Stimulated activated CD8-positive, alpha-beta memory T cell treated with anti-CD3 and anti-CD28 coated beads, Interleukin-2, amount 100 ng/mL, for 1 hour (primary cell): ENCODE results near the gene SOCS6.
"Not testable (repeated sequence)": the region's sequence is repeated elsewhere in the genome, so short reads cannot be mapped to it uniquely, and the experiment has no call there.

Experiments
- DNase-seq, 2 donors: peaks; one replicate each; pipeline ENCODE4 v3.0.0-alpha.2; 2020; ENCODE audit warnings: low read depth in 2 of 2

The SOCS6 gene

DNA sequence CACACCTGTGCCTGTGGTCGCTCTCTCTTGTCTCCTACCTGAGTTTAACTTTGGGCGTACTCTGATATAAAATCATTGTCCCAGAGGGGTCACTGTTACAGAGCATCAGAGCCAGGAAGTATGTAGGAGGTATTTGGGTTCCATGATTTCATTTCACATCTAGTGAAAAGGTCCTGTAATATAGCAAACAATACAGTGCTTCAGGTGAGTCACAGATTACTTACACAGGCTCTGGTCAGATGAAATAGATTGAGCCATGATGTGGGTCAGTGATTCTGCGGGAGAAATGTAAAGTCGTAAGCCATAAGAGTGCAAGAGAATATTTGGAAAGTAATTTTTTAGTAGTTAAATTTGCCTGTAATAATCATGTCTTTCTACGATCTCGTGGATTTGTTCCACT is 70.2 kb downstream of the SOCS6 start:
- DNase-seq, result no peak

DNA sequence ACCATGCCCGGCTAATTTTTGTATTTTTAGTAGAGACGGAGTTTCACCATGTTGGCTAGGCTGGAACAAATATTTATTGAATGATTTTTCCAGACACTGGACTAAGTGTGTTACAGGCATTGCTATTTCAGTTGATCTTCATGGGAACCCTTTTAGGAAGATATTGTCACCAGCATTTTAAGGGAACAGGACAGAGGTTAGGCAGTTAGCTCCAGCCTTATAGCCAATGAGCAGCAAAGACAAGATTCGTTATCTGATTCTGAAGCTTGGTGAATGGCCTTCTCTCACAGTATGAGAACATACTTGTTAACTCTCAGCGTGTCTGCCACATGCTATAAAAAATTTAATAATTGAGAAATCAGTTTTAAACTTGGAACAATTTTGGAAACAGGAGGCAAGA is 73.4 kb downstream of the SOCS6 start:
- no peak for DNase-seq

DNA sequence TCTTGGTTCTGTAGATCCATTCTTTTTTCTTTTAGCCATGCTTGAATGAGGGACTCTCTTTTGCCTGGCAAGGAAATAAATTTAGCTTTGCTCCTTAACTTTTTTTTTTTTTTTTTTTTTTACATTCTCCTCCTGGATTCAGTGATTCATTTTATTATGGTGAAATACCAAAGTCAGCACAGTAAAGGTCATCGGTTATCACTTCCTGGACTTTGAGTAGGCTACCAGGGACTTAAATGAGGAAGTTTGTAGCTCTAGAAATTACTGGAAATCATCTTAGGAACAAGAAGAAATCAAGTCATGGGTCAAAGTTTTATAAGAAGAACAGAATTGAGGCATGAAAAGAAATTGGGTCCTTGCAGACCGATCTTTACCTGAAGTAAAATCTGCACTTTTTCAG is 75.0 kb downstream of the SOCS6 start:
- DNase-seq, result no peak

DNA sequence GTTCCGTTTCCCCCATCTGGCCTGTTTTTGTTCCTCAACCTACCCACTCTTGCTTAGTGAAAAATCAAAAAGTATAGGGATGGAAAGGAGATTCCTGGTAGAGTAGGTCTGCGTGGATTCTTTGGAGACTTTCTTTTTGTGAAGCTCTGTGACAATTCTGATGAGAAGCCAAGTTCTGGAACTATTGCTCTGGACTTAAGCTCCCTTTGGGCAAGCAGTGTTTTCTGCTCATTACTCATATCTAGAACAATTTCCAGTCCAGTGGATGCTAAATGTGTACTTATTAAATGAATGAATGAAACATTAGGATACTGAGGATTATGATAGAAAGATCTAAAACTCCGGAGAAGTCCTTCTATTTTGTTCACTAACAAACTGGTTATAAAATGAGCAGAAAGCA is 76.5 kb downstream of the SOCS6 start:
- DNase-seq, result no peak

DNA sequence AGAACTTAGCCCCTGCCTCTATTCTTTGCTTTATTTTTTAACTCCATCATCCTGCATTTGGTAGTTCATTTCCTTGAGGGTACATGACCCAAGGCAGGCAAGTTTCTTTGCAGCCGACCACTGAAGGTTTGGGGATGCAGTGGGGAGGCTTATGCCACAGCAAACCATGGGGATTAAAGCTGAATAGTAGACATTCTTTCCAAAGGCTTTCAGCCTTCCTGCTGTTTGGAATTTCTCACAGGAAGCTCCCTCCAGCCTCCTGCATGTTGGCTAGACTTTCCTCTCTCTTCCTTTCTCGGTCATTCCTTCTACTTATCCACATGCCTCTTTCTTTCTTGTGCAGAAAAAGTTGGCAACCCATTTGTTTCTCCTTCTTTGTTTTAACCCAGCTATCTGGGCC is 77.3 kb downstream of the SOCS6 start:
- no peak for DNase-seq

DNA sequence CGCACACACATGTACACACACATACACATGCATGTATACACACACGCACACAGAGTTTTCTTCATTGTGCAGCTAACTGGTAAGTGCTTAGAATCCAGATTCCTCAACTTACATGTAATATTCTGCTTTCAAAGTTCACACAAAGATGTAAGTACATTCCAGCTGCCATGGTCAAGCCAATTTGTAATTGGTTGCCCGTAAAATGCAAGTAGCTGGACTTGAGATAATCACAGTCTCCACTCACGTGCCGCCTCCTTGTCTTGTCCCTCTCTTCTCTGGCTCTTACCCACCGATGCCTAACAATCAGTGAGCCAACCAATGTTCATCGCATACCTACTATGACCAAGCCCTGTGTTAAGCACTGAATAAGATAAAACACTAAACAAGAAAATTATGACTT is 77.8 kb downstream of the SOCS6 start:
- no peak for DNase-seq

DNA sequence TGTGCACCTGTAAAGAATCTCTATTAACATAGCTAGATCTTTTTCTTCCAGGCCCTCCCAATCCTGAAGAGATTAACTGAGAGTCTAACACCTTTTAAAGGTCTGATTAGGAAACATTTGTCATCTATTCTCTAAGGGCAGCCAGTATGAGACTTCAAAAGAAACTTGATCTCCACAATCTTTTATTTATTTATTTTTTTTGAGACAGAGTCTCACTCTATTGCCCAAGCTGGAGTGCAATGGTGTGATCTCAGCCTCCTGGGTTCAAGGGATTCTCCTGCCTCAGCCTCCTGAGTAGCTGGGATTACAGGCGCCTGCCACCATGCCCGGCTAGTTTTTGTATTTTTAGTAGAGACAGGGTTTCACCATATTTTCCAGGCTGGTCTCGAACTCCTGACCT is 78.5 kb downstream of the SOCS6 start:
- not testable (repeated sequence) for DNase-seq

DNA sequence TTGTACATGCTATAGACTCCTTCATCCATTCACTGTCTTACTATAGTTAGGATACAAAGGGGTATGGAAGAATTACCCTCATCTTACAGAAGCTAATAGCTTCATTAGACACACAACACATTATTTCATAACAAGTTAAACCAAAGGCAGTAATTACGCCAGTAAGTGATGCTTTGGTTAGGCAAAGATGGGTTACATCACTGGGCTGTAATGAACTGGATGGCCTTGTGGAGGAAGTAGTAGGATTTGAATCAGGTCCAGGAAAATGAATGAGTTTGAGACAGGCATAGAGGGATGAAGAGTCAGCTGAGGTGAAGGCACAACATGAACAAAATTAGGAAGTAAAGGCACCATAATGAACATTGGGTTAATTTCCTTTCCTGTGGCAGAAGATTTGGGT is 80.1 kb downstream of the SOCS6 start:
- DNase-seq, result no peak

DNA sequence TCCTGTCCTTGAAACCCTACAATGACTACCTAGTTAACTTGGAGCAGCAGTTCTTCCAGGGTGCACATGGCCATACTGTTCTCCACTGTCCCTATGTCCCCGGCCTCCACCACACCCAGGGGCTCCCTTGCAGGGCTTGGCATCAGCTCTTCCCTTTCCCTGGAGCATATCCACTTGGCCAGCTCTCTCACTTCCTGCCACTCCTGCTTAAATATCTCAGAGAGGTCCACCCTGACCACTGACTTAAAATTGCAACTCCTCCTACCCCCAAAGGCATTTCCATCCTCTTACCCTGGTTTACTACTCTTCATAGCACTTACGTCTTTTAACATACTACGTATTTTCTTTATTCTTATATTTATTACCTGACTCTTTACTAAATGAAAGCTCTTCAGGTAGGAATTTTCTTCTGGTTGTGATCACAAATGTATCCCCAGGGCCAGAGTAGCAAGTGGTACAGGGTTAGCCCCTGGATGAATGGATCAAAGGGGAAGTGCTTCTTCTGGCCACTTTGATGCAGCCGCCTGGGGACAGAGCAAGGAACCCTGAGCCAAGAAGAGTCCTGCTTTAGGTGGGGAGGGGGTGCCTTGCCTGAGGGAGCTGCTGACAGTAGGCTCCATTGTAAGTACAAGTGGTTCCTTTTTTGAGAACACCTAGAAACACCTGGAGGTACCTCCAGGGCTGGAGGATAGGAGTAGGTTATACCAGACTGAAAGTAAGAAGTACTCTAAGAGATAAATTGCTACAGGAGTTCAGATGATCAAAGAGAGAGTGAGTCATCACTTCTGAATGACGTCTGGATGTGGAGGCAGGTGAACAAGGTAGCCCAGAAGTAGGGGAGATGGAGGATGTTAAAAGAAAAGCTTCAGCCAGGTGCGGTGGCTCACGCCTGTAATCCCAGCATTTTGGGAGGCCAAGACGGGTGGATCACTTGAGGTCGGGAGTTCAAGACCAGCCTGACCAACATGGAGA is 82.2 kb downstream of the SOCS6 start:
- no peak for DNase-seq

DNA sequence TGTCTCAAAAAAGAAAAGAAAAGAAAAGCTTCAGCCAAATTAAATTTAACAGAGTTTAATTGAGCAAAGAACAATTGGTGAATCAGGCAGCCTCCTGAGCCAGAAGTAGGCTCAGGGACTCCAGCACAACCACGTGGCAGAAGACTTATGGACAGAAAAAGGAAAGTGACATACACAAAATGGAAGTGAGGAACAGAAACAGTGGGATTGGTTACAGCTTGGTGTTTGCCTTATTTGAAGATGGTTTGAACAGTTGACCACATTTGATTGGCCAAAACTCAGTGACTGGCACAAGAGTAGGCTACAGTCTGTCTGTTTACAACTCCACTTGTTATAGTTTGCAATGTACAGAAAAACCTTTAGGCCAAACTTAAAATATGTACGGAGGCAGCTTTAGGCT is 83.1 kb downstream of the SOCS6 start:
- no peak for DNase-seq

DNA sequence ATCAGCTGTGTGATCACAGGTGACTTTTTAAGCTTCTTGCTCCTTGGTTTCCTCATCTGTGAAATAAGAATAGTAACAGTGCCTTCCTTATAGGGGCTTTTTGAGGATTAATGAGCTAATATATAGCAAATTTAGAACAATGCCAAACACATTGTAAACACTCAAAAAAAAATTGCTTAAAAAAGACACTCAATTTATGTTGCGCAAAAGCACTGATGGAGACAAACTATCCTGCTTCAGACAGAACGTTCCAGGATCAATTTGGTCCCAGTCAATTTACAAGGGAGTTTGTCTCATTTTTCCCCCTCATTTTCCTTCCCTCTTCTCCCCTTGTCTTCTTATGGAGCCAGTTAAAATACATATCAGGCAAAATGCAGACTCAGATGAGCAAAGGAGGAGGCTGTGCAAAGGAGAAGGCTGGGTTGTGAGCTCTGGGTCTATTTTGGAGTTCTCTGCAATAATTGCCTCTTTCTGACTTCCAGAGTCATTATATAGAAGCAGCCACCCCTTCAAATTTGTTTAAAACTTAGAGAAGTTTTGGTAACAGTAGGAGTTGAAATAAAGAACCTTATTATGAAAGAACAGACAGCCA is 83.7 kb downstream of the SOCS6 start:
- DNase-seq, result no peak

DNA sequence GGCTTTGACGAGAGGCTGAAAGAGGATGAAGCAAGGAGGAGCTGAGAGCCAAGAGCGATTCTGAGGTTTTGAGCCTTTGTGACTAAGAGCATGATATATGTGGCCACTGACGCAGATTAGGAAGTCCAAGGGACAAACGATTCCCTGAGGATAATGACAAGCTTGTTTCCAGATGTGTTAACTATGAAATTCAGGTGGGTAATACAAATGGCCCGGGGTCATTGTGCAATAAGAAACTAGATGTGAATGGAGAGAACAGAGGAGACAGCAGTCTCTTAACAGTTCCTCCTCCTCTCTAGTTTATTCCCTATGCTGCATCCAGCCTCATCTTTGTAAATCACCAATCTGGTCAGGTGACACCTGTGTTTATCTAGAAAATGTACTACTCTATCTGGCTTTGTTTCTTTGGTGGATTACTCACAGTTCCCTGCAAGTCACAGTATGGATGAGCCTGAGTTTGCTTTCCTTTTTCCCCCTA is 84.2 kb downstream of the SOCS6 start:
- no peak for DNase-seq

DNA sequence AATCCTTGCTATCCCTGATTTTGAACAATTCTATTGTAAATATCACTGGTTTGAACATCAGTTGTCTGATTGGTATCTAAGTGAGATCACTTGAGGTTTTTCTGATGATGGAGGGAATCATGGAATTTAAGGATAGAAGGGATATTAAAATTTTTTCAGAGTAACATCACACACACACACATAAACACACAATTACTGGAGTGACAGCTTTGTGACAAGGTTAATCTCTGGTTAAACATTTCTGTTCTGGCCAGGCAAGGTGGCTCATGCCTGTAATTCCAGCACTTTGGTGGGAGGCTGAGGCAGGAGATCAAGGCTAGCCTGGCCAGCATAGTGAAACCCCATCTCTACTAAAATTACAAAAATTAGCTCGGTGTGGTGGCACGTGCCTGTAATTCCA is 85.3 kb downstream of the SOCS6 start:
- DNase-seq, result no peak

DNA sequence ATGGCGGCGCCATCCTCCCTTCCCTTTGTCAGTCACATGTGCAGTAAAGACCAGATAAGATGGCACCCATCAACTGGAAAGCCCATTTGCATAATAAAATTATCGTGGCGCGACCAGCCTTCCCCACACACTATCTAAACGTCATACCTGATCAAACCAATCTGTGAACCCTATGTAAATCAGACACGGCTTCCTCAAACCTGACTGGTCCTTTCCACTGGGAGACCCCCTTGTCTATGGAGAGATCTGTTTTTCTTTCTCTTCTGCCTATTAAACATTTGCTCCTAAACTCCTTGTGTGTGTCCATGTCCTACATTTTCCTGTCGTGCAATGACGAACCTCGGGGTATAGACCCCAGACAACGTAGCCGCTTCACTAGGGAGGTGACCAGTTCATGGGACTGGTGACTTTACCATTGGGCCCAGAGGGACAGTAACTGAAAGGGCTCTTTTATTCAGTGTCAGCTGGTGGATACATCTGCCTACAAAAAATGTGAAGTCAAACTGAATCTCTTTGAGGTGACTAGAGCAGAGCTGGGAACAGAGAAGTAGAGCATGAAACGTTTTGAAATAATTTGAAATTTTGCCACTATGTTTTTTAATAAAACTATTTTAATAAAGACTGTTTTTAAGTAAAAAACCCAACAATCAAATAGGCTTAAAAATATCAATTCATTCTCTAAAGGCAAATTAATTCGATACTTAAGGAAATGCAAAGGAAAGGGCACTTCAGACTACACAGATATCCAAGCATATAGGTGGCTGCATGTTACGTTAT is 87.5 kb downstream of the SOCS6 start:
- DNase-seq, result no peak

DNA sequence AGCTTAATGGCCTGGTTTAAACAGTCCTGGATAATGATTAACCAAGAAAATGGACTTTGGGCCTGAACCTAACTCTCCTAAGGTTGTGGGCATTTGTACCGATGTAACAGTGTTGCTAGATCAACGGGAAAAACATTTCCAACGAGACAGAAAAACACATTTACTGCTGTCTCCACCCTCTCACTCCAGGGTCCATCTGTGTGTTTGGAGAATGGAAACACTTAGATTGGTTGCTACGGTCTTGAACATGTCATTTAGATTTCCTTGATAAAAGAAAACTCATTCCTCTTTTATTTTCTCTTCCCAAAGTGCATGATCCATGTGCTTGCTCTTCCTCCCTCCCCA is 88.0 kb downstream of the SOCS6 start:
- no peak for DNase-seq

DNA sequence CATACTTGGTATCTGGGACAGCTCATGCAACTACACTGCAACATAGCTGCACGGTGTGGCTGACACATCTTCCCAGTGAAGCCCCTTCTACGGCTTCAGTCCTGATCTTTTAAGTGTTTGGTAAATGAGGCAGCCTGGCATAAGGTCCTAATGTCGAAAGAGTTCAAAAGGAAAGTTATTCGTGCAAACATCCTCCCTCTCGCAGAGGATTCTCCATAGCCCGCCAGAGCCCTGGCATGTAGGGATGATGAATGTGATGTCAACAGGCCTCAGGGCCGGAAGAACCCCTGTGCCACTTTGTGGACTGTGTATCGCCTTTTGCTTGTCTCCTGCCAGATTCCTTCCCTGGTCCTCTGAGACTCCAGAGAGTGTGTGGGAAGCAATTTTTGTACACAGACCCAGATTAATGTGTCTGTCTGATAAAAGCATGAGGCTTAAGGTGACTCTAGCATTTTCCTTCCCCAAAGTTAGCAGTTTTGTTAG is 88.5 kb downstream of the SOCS6 start:
- DNase-seq, result no peak

DNA sequence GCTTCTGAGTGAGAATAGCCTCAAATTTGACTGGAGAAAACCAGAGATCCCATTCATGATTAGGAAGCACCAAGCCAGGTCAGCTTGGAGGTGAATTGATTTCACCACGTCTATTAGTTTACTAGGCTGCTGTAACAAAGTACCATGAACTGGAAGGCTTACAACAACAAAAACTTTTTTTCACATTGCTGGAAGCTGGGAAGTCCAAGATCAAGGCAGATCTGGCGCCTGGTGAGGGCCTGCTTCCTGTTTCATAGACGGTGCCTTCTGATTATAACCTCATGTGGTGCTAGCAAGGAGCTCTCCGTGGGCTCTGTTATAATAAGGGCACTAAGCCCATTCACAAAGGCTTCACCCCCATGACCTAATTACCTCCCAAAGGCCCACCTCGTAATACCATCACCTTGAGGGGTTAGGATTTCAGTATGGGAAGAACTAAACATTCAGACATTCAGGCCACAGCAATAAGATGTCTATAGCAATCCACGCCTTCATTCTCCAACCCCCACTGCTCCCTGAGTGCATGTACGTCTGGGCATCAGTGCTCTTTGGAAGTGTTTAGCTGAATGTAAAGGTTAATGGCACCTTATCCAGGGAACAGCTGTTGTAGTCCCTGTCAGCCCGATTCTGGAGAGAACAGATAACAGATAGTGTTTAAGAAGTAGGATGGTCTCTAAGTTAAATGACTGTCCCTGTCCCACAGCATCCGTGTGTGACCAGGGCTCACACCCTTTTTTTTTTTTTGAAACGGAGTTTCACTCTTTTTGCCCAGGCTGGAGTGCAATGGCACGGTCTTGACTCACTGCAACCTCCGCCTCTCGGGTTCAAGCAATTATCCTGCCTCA is 89.2 kb downstream of the SOCS6 start:
- DNase-seq, result no peak
